ENCODE measurements around the gene DPRX. TPM values are rescaled to one million over a fixed set of nuclear protein-coding genes. Genes with fewer than 3 reads are reported as not detected.

The DPRX gene
- total and polyA plus RNA-seq, 10 donors: not detected

- intact Hi-C loops (cut with DNase I; ENCODE audit: low total_unique reads): no loop called here
- Histone ChIP-seq H3K27ac (no peak overlapping the region), H3K36me3 (no peaks in the 10 kb centered on the region), H3K4me1 (no peaks in the 10 kb centered on the region), H3K27me3 (replicated peaks in 1 of 7) (no peaks in the 10 kb centered on the region), H3K9me3 (peaks cover 0 to 23% (median 0%) of the 10 kb centered on the region in 8 donors), H3K4me3 (no peak overlapping the region)
- TF ChIP-seq POLR2AphosphoS5 (IDR thresholded peaks at IDR 0.05): no peak
- no peak for TF ChIP-seq POLR2A (IDR thresholded peaks at IDR 0.05)
- no peak for TF ChIP-seq CTCF (IDR thresholded peaks at IDR 0.05 in 8 of 11, conservative IDR thresholded peaks at IDR 0.05 in 3 of 11)
- 78 to 91% (median 82%) methylated on average over 9 of the region's 9 CpGs for WGBS, 5 donors
- no peak for DNase-seq
These were observed 36.3 kb upstream of the DPRX start for GRCh38 chr19:53595510-53595867.

- intact Hi-C loops (cut with DNase I; ENCODE audit: low total_unique reads): no loop called here
- no peaks in the 10 kb centered on the region for H3K4me1 ChIP-seq
- no peak overlapping the region for H3K27ac ChIP-seq
- WGBS, 5 donors: 81 to 91% (median 83%) methylated on average over 9 of the region's 9 CpGs
- H3K36me3 ChIP-seq: no peaks in the 10 kb centered on the region
- H3K27me3 ChIP-seq (replicated peaks in 1 of 7): no peaks in the 10 kb centered on the region
- TF ChIP-seq CTCF (IDR thresholded peaks at IDR 0.05 in 8 of 11, conservative IDR thresholded peaks at IDR 0.05 in 3 of 11) (no peak), POLR2AphosphoS5 (IDR thresholded peaks at IDR 0.05) (no peak), POLR2A (IDR thresholded peaks at IDR 0.05) (no peak)
- DNase-seq: no peak
- H3K9me3 ChIP-seq: peaks cover 0 to 20% (median 0%) of the 10 kb centered on the region in 8 donors
- no peak overlapping the region for H3K4me3 ChIP-seq
These were observed 35.7 kb upstream of the DPRX start for GRCh38 chr19:53596056-53596455.

- WGBS, 5 donors: 83 to 95% (median 92%) methylated on average over 12 of the region's 12 CpGs
- DNase-seq: no peak
- Histone ChIP-seq H3K27ac (no peak overlapping the region), H3K36me3 (no peaks in the 10 kb centered on the region), H3K4me1 (no peaks in the 10 kb centered on the region), H3K27me3 (replicated peaks in 1 of 7) (no peaks in the 10 kb centered on the region), H3K9me3 (peaks cover 0 to 22% (median 0%) of the 10 kb centered on the region in 8 donors), H3K4me3 (no peak overlapping the region)
- TF ChIP-seq CTCF (IDR thresholded peaks at IDR 0.05 in 8 of 11, conservative IDR thresholded peaks at IDR 0.05 in 3 of 11): no peak
- no peak for TF ChIP-seq POLR2A (IDR thresholded peaks at IDR 0.05)
- TF ChIP-seq POLR2AphosphoS5 (IDR thresholded peaks at IDR 0.05): no peak
- intact Hi-C loops (cut with DNase I; ENCODE audit: low total_unique reads): no loop called here
These were observed 34.8 kb upstream of the DPRX start for GRCh38 chr19:53597023-53597422.

GRCh38 chr19:53598361-53598760 is 33.4 kb upstream of the DPRX start:
- no peak for DNase-seq
- Histone ChIP-seq H3K4me1 (no peaks in the 10 kb centered on the region), H3K4me3 (no peak overlapping the region), H3K36me3 (no peaks in the 10 kb centered on the region), H3K9me3 (peaks cover 0 to 19% (median 0%) of the 10 kb centered on the region in 8 donors), H3K27me3 (replicated peaks in 1 of 7) (no peaks in the 10 kb centered on the region), H3K27ac (no peak overlapping the region)
- 84 to 92% (median 89%) methylated on average over 10 of the region's 10 CpGs for WGBS, 5 donors
- TF ChIP-seq POLR2AphosphoS5 (IDR thresholded peaks at IDR 0.05): no peak
- TF ChIP-seq POLR2A (IDR thresholded peaks at IDR 0.05): no peak
- TF ChIP-seq CTCF (IDR thresholded peaks at IDR 0.05 in 8 of 11, conservative IDR thresholded peaks at IDR 0.05 in 3 of 11): no peak
- intact Hi-C loops (cut with DNase I; ENCODE audit: low total_unique reads): no loop called here
